Thymus (tissue), 11 donors: Measurements from ENCODE around the gene TSHZ1. TPM values are rescaled to one million over a fixed set of nuclear protein-coding genes. Genes with fewer than 3 reads are reported as not detected.

ENCODE experiments used
- DNase-seq, 9 donors: peaks; one replicate each; pipeline ENCODE4 v3.0.0-alpha.2; 2013; ENCODE audit warnings: low spot score in 9 of 9, low read depth in 6 of 9, missing footprints in 1 of 9
- H3K27ac ChIP-seq, 2 donors: one replicate each; pipeline ENCODE4 v1.5.1; 2013; ENCODE audit warnings: control low read depth in 1 of 2, low read depth in 1 of 2, low read length in 1 of 2, mild to moderate bottlenecking in 1 of 2, moderate library complexity in 1 of 2
- H3K27me3 ChIP-seq, 2 donors: one replicate each; pipeline ENCODE4 v1.5.1; 2013; ENCODE audit warnings: low read length in 1 of 2; ENCODE audit not compliant: control insufficient read depth in 2 of 2, insufficient read depth in 1 of 2
- H3K36me3 ChIP-seq, 2 donors: one replicate each; pipeline ENCODE4 v1.5.1; 2013; ENCODE audit warnings: low read length in 1 of 2, mild to moderate bottlenecking in 1 of 2, moderate library complexity in 1 of 2; ENCODE audit not compliant: control insufficient read depth in 2 of 2, insufficient read depth in 2 of 2
- H3K4me1 ChIP-seq, 2 donors: one replicate each; pipeline ENCODE4 v1.5.1; 2013; ENCODE audit warnings: low read length in 2 of 2; ENCODE audit not compliant: control insufficient read depth in 2 of 2, insufficient read depth in 2 of 2
- H3K4me3 ChIP-seq, 2 donors: one replicate each; pipeline ENCODE4 v1.5.1; 2013; ENCODE audit warnings: low read length in 2 of 2, control low read depth in 1 of 2, mild to moderate bottlenecking in 1 of 2
- H3K9me3 ChIP-seq, 2 donors: one replicate each; pipeline ENCODE4 v1.5.1; 2013; ENCODE audit warnings: low read length in 1 of 2, mild to moderate bottlenecking in 1 of 2; ENCODE audit not compliant: control insufficient read depth in 2 of 2, insufficient read depth in 1 of 2
- WGBS: extraction: QIAGEN DNeasy Blood & Tissue Kit; methylation state at CpG from one replicate; pipeline ENCODE4 v1.1.7; 2013; 5-methylcytosine and 5-hydroxymethylcytosine counted together
- polyA plus RNA-seq: library from polyadenylated mRNA; stranded (reverse); fragments of 200-250 nt; gene quantifications from one replicate; pipeline ENCODE4 v1.2.3, GENCODE V29; 2013
- total RNA-seq: library from RNA; stranded (reverse); fragments of 120-200 nt; gene quantifications from one replicate; pipeline ENCODE4 v1.2.4, GENCODE V29; 2013
- donor health status: healthy.

TSHZ1 gene
- total and polyA plus RNA-seq, 2 donors, result 7.4 to 10.2 TPM

- 96% methylated on average over 5 of the region's 5 CpGs for WGBS
- Histone ChIP-seq H3K9me3 (peaks cover 1 to 9% of the 10 kb centered on the region in 2 donors), H3K27me3 (no peaks in the 10 kb centered on the region), H3K4me1 (no peaks in the 10 kb centered on the region), H3K27ac (no peak overlapping the region), H3K36me3 (no peaks in the 10 kb centered on the region), H3K4me3 (no peak overlapping the region)
- DNase-seq, result no peak
Measured at GRCh38 chr18:75314117-75314516, 103.5 kb downstream of the TSHZ1 start.

- no peak overlapping the region for H3K4me3 ChIP-seq
- H3K9me3 ChIP-seq, result peaks cover 1 to 6% of the 10 kb centered on the region in 2 donors
- H3K36me3 ChIP-seq, result no peaks in the 10 kb centered on the region
- WGBS, result 92% methylated on average over 1 of the region's 1 CpG
- no peaks in the 10 kb centered on the region for H3K27me3 ChIP-seq
- DNase-seq, result no peak
- H3K4me1 ChIP-seq, result no peaks in the 10 kb centered on the region
- no peak overlapping the region for H3K27ac ChIP-seq
Measured at GRCh38 chr18:75314606-75315005, 104.0 kb downstream of the TSHZ1 start.

- DNase-seq, result no peak
- 97% methylated on average over 10 of the region's 10 CpGs for WGBS
- H3K4me1 ChIP-seq, result no peaks in the 10 kb centered on the region
Measured at GRCh38 chr18:75316223-75316622, 105.6 kb downstream of the TSHZ1 start.

GRCh38 chr18:75316826-75317225 lies 106.2 kb downstream of the TSHZ1 start:
- Histone ChIP-seq H3K9me3 (peaks cover 0 to 1% of the 10 kb centered on the region in 2 donors), H3K27ac (no peak overlapping the region), H3K36me3 (no peaks in the 10 kb centered on the region), H3K4me3 (no peak overlapping the region), H3K27me3 (no peaks in the 10 kb centered on the region), H3K4me1 (no peaks in the 10 kb centered on the region)
- no peak for DNase-seq
- WGBS, result 96% methylated on average over 8 of the region's 8 CpGs

More at GRCh38 chr18:75316223-75316622, 105.6 kb downstream of the TSHZ1 start:
- H3K27me3 ChIP-seq, result no peaks in the 10 kb centered on the region
- H3K27ac ChIP-seq, result no peak overlapping the region
- H3K9me3 ChIP-seq, result peaks cover 0 to 1% of the 10 kb centered on the region in 2 donors
- no peak overlapping the region for H3K4me3 ChIP-seq
- H3K36me3 ChIP-seq, result no peaks in the 10 kb centered on the region

GRCh38 chr18:75317300-75317699 lies 106.7 kb downstream of the TSHZ1 start:
- H3K9me3 ChIP-seq, result peaks cover 0 to 1% of the 10 kb centered on the region in 2 donors

GRCh38 chr18:75317703-75318102 lies 107.1 kb downstream of the TSHZ1 start:
- no peak overlapping the region for H3K4me3 ChIP-seq
- H3K4me1 ChIP-seq, result no peaks in the 10 kb centered on the region
- no peak overlapping the region for H3K27ac ChIP-seq
- no peaks in the 10 kb centered on the region for H3K27me3 ChIP-seq
- H3K9me3 ChIP-seq, result peaks cover 0 to 1% of the 10 kb centered on the region in 2 donors
- WGBS, result 96% methylated on average over 11 of the region's 11 CpGs
- H3K36me3 ChIP-seq, result no peaks in the 10 kb centered on the region
- no peak for DNase-seq

More at GRCh38 chr18:75317300-75317699, 106.7 kb downstream of the TSHZ1 start:
- Histone ChIP-seq H3K36me3 (no peaks in the 10 kb centered on the region), H3K4me3 (no peak overlapping the region), H3K27me3 (no peaks in the 10 kb centered on the region), H3K27ac (no peak overlapping the region), H3K4me1 (no peaks in the 10 kb centered on the region)
- no peak for DNase-seq
- 98% methylated on average over 17 of the region's 17 CpGs for WGBS

DNA sequence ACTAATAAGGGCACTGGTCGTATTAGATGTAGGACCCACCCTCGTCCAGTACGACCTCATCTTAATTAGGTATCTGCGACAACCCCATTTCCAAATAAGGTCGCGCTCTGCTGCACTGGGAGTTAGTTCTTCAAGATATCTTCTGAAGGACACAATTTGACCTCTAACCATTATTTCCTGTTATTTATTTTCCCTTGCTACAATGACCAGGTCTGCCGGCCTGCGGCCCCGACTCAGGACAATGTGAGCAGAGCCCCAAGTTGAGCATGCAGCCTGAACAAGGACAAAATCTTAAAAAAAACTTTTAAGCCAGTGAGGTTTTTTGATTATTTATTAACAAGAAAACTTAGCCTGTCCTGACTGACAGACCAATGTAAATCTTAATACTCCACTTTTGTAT lies 109.3 kb downstream of the TSHZ1 start:
- no peak for DNase-seq
- Histone ChIP-seq H3K36me3 (no peaks in the 10 kb centered on the region), H3K4me3 (no peak overlapping the region), H3K27ac (no peak overlapping the region), H3K27me3 (no peaks in the 10 kb centered on the region), H3K4me1 (no peaks in the 10 kb centered on the region), H3K9me3 (peaks cover 0 to 1% of the 10 kb centered on the region in 2 donors)
- 98% methylated on average over 9 of the region's 9 CpGs for WGBS

DNA sequence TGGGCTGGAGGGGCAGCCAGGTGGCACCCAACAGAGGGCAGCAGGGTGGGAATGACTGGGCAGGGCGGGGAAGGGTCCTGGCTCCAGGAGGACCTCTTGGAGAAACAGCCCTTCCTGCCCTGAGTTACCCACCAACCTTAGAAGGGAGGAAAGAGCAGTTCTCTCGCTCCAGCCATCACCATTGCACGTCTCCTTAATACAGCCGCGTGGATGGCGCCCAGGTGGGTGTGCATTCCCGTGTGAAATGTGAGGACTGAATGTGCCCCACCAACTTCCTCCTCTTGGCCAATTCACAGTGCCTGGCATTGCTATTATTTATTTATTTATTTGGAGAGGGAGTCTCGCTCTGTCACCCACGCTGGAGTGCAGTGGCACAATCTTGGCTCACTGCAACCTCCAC lies 109.9 kb downstream of the TSHZ1 start:
- no peaks in the 10 kb centered on the region for H3K4me1 ChIP-seq
- no peak overlapping the region for H3K4me3 ChIP-seq
- WGBS, result 96% methylated on average over 9 of the region's 9 CpGs
- H3K9me3 ChIP-seq, result peaks cover 0 to 1% of the 10 kb centered on the region in 2 donors
- H3K36me3 ChIP-seq, result no peaks in the 10 kb centered on the region
- H3K27ac ChIP-seq, result no peak overlapping the region
- H3K27me3 ChIP-seq, result no peaks in the 10 kb centered on the region
- no peak for DNase-seq

DNA sequence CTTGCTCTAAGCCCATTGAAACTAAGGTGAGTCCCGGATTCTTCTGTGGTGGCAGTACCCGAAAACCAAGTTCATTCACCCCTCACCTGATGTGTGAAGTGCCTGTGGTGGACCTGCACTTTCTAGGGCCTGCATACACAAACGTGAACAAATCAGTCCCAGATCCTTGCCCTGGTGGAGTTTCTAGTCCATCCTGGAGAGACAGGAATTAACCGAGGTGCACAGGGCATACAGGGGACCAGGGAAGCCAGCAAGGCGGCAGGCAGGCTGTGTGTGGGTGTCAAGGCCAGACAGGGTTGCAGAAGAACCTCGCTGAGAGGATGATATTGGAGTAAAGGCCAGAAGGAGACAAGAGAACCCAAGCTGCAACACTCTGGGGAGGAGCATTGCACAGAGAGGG lies 110.8 kb downstream of the TSHZ1 start:
- Histone ChIP-seq H3K9me3 (peaks cover 0 to 1% of the 10 kb centered on the region in 2 donors), H3K27me3 (no peaks in the 10 kb centered on the region), H3K4me3 (no peak overlapping the region), H3K27ac (no peak overlapping the region), H3K4me1 (no peaks in the 10 kb centered on the region), H3K36me3 (no peaks in the 10 kb centered on the region)
- WGBS, result 97% methylated on average over 6 of the region's 6 CpGs
- DNase-seq, result no peak

GRCh38 chr18:75322206-75322605 lies 111.6 kb downstream of the TSHZ1 start:
- no peaks in the 10 kb centered on the region for H3K27me3 ChIP-seq
- no peak overlapping the region for H3K27ac ChIP-seq
- DNase-seq, result no peak
- H3K9me3 ChIP-seq, result peaks cover 0 to 1% of the 10 kb centered on the region in 2 donors
- H3K36me3 ChIP-seq, result no peaks in the 10 kb centered on the region
- no peak overlapping the region for H3K4me3 ChIP-seq
- 96% methylated on average over 11 of the region's 11 CpGs for WGBS
- no peaks in the 10 kb centered on the region for H3K4me1 ChIP-seq
